T-helper 2 cell treated with Interferon-gamma antibody and Interleukin-4, amounts not matched to agents 5 μg/mL and 100 μg/mL, for 36 hours (primary cell): ENCODE data around the gene LARP6.
"Not testable (repeated sequence)": the region's sequence is repeated elsewhere in the genome, so short reads cannot be mapped to it uniquely, and the experiment has no call there.

ENCODE experiments used
- DNase-seq: peaks from one replicate; pipeline ENCODE4 v3.0.0; 2021; ENCODE audit warnings: low spot score
- H3K27ac Mint-ChIP-seq: one replicate; pipeline ENCODE4 v1.8.0; 2021; ENCODE audit warnings: mild to moderate bottlenecking, mixed read lengths
- H3K27me3 Mint-ChIP-seq: one replicate; pipeline ENCODE4 v1.8.0; 2021; ENCODE audit warnings: low read depth, mixed read lengths
- H3K36me3 Mint-ChIP-seq: one replicate; pipeline ENCODE4 v1.8.0; 2021; ENCODE audit warnings: low read depth, mixed read lengths
- H3K4me1 Mint-ChIP-seq: one replicate; pipeline ENCODE4 v1.8.0; 2021; ENCODE audit warnings: low read depth, mixed read lengths
- H3K4me3 Mint-ChIP-seq: one replicate; pipeline ENCODE4 v1.8.0; 2022; ENCODE audit warnings: mild to moderate bottlenecking, moderate library complexity, mixed read lengths
- H3K9me3 Mint-ChIP-seq: one replicate; pipeline ENCODE4 v1.8.0; 2021; ENCODE audit warnings: mixed read lengths

Gene LARP6

DNA sequence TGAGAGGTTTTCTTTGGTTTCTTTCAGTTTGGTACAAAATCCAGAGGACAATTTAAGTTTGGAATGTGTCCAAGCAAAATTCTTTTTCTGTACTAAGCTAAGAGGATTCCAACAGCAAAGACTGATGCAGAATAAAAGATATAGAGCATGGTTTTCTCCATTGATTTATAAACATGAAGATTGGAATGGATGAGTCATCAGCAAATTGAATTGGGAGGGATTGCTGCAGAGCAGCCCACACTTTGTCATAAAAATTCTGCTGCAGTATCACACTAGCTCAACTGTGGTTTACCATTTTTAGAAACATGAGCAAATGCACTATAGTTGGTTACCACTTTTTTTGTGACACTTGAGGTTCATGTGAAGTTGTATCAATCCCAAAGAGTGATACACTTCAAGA, 16.1 kb upstream of the LARP6 start:
- Mint-ChIP-seq H3K27ac (no peak overlapping the region), H3K27me3 (peaks cover 4% of the 10 kb centered on the region), H3K4me1 (no peaks in the 10 kb centered on the region), H3K36me3 (no peaks in the 10 kb centered on the region), H3K4me3 (no peak overlapping the region), H3K9me3 (no peaks in the 10 kb centered on the region)
- no peak for DNase-seq

DNA sequence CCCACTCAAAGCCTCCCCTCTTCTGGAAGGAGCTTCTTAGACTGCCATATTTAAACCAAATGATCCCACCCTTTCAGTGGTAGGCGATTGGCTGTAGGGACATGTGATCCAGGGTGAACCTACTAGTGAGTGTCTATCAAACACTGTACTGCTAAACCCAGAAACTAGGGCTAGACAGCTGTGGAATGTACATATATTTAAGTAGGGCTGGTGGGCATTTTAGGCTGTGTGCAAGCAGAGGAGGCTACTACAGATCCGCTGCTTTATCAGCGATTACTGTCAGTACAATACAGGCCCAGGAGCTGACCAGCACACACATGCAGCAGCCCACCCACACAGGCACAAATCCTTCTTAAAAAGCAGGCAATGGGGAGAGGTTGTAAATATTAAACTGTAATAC, 15.4 kb upstream of the LARP6 start:
- Mint-ChIP-seq H3K9me3 (no peaks in the 10 kb centered on the region), H3K27me3 (peaks cover 4% of the 10 kb centered on the region), H3K27ac (no peak overlapping the region), H3K4me3 (no peak overlapping the region), H3K36me3 (no peaks in the 10 kb centered on the region), H3K4me1 (no peaks in the 10 kb centered on the region)
- DNase-seq: no peak

DNA sequence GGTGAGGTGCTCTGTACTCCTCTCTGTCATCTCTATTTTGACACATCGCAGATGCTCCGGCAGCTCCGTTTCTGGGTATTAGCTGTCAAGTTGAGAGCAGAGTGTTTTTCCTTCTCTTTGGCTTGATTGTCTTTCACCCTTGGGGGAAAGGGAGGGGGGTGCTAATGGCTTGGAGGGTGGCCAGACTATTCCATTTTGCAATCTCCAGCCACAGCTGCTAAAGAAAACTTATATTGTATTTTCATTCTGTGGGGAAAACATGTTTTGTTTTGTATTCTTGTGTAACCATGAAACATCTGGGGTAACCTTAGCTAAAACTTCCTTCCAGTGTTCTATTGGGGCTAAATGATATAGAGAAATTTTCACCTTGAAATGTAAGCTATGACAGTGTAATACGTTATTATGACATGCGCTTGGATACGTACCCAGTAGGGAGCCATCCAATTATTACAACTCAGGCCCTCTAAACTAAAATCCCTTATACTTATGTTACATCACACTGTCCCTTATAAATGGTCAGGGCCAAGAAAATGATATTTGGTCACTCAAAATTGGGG, 14.0 kb upstream of the LARP6 start:
- no peaks in the 10 kb centered on the region for H3K36me3 Mint-ChIP-seq
- no peak for DNase-seq
- H3K9me3 Mint-ChIP-seq: no peaks in the 10 kb centered on the region
- no peaks in the 10 kb centered on the region for H3K27me3 Mint-ChIP-seq
- no peak overlapping the region for H3K27ac Mint-ChIP-seq
- no peak overlapping the region for H3K4me3 Mint-ChIP-seq
- H3K4me1 Mint-ChIP-seq: no peaks in the 10 kb centered on the region

DNA sequence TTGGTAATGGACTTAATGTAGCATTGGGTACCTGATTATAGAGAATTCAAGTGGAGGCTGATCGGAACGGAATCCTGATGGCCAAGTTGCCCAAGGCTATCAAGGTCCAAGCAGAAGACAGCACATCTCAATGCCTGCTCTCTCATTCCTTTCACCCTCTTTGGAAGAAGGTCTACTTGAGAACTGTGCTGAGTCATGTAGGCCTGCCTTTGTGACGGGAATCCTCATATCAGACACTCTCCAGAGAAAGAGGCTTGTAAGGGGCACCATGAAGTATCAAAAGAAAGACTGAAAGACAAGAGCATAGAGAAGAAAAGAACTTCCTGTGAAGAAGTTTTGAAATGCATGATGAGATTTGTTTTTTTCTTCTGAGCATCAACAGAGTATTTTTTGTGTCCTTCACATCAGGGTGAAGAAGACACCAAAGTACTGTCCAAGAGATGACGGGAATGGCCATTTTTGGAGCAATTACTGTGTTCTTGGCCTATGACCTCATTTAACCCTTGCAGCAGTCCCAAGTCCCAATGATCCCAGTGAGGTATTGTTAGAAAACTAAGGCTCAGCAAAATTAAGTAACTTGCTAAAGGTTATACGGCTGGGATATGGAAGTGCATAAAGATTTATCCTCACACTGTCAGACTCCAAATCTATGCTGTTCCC, 13.2 kb upstream of the LARP6 start:
- Mint-ChIP-seq H3K9me3 (no peaks in the 10 kb centered on the region), H3K36me3 (no peaks in the 10 kb centered on the region), H3K27me3 (no peaks in the 10 kb centered on the region), H3K4me1 (no peaks in the 10 kb centered on the region), H3K4me3 (no peak overlapping the region), H3K27ac (no peak overlapping the region)
- DNase-seq: no peak

DNA sequence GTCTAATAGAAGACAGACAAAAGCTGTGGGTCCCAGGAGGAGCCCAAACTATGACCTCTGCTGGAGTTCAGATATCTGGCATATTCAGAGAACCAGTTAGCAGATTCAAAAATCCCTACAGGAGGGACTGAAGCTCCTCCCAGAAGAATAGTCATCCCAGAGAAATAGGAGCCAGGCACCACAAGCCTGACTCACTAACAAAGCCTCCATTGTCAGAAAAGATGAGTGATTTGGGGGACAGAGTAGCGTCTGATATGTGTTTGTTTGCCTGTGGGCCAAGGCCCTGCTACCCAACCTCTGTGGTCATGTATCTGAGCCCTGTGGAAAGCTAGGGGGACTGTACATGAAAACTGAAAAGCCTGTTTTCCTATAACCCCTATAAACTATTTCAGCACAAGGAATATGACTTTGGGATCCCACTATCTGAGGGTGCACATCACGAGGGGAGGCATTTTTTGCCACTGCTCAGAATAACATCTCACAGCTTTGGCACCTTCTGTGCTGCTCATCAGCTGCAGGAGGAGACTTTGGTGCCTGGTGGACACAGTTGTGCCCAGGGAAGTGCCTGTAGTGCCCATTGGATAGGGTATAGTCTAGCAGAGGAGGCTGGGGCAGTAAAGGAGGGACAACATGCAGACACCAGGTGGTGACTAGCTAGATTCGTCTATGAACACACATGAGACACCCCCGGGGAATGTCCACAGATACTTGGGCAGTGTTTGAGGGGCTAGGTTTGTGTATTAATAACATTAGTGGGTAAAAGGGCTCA, 9.7 kb upstream of the LARP6 start:
- no peaks in the 10 kb centered on the region for H3K36me3 Mint-ChIP-seq
- H3K27me3 Mint-ChIP-seq: no peaks in the 10 kb centered on the region
- H3K4me1 Mint-ChIP-seq: no peaks in the 10 kb centered on the region
- DNase-seq: no peak
- H3K9me3 Mint-ChIP-seq: no peaks in the 10 kb centered on the region
- no peak overlapping the region for H3K27ac Mint-ChIP-seq
- no peak overlapping the region for H3K4me3 Mint-ChIP-seq

DNA sequence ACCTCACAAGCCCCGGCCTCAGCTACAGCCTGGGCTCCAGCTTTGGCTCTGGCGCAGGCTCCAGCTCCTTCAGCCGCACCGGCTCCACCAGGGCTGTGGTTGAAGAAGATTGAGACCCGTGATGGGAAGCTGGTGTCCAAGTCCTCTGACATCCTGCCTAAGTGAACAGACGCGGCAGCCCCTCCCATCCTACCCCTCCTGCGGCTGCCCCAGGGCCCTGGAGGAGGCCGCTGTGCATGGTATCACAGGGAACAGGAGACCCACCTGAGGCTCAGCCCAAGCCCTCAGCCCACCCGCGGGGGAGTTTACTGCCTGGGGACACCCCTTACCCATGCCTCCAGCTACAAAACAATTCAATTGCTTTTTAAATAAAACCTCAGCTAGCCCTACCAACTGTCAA, 6.0 kb upstream of the LARP6 start:
- no peak overlapping the region for H3K27ac Mint-ChIP-seq
- no peaks in the 10 kb centered on the region for H3K36me3 Mint-ChIP-seq
- H3K9me3 Mint-ChIP-seq: no peaks in the 10 kb centered on the region
- no peaks in the 10 kb centered on the region for H3K4me1 Mint-ChIP-seq
- H3K27me3 Mint-ChIP-seq: peaks cover 20% of the 10 kb centered on the region
- no peak for DNase-seq
- no peak overlapping the region for H3K4me3 Mint-ChIP-seq

DNA sequence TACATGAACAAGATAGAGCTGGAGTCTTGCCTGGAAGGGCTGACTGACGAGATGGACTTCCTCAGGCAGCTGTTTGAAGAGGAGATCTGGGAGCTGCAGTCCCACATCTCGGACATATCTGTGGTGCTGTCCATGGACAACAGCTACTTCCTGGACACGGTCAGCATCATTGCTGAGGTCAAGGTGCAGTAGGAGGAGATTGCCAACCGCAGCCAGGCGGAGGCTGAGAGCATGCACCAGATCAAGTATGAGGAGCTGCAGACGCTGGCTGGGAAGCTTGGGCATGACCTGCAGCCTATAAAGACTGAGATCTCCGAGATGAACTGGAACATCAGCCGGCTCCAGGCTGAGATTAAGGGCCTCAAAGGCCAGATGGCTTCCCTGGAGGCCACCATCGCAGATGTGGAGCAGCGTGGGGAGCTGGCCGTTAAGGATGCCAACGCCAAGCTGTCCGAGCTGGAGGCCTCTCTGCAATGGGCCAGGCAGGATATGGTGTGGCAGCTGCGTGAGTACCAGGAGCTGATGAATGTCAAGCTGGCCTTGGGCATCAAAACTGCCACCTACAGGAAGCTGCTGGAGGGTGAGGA, 5.5 kb upstream of the LARP6 start:
- no peak for DNase-seq
- no peak overlapping the region for H3K27ac Mint-ChIP-seq
- no peaks in the 10 kb centered on the region for H3K36me3 Mint-ChIP-seq
- H3K4me1 Mint-ChIP-seq: peaks cover 2% of the 10 kb centered on the region
- H3K27me3 Mint-ChIP-seq: peaks cover 26% of the 10 kb centered on the region
- no peaks in the 10 kb centered on the region for H3K9me3 Mint-ChIP-seq
- H3K4me3 Mint-ChIP-seq: no peak overlapping the region

DNA sequence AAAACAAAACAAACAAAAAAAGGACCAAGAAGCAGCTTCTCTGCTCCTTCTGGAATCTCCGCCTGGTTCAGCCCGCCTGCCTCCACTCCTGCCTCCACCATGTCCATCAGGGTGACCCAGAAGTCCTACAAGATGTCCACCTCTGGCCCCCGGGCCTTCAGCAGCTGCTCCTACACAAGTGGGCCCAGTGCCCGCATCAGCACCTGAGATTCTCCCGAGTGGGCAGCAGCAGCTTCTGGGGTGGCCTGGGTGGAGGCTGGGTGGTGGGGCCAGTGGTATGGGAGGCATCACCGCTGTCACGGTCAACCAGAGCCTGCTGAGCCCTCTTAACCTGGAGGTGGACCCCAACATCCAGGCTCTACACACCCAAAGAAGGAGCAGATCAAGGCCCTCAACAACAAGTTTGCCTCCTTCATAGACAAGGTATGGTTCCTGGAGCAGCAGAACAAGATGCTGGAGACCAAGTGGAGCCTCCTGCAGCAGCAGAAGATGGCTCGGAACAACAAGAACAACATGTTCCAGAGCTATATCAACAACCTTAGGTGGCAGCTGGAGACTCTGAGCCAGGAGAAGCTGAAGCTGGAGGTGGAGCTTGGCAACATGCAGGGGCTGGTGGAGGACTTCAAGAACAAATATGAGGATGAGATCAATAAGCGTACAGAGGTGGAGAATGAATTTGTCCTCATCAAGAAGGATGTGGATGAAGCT, 4.8 kb upstream of the LARP6 start:
- not testable (repeated sequence) for H3K36me3 Mint-ChIP-seq, H3K4me3 Mint-ChIP-seq, H3K4me1 Mint-ChIP-seq, DNase-seq, H3K27ac Mint-ChIP-seq, H3K9me3 Mint-ChIP-seq
- H3K27me3 Mint-ChIP-seq: peaks cover 29% of the 10 kb centered on the region

DNA sequence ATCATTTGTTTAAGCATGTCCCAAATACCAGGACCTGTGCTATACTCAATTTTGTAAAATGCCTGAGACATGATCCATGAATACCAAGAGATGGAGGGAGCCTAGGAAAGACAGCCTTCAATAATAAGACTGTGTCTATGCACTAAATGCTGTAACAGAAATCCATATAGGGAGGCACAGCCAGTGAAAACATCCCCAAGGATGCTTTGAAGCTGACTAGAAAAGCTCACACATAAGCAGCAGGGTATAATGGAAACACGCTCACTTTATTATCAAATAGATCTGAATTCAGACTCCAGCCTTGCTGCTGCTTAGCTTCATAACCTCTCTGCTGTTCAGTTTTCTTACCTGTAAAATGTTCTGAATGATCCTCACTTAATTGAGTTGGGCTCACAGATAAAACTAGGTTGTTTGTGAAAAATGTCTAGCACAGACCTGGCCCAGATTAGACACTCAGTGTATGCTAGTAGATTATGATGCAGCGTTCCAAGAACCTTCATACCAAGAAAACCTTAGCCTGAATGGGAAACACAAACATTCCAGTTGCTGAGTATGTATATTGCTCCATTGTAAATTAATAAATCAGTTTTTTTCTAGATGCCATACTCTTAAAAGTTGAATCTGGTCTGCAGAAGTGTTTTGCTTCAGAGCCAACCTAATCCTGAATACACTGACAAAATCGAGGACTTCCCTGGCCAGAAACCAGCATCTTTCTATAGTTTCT, 3.8 kb upstream of the LARP6 start:
- Mint-ChIP-seq H3K27ac (no peak overlapping the region), H3K4me3 (no peak overlapping the region), H3K27me3 (peaks cover 35% of the 10 kb centered on the region), H3K9me3 (no peaks in the 10 kb centered on the region), H3K36me3 (no peaks in the 10 kb centered on the region), H3K4me1 (peaks cover 3% of the 10 kb centered on the region)
- no peak for DNase-seq

DNA sequence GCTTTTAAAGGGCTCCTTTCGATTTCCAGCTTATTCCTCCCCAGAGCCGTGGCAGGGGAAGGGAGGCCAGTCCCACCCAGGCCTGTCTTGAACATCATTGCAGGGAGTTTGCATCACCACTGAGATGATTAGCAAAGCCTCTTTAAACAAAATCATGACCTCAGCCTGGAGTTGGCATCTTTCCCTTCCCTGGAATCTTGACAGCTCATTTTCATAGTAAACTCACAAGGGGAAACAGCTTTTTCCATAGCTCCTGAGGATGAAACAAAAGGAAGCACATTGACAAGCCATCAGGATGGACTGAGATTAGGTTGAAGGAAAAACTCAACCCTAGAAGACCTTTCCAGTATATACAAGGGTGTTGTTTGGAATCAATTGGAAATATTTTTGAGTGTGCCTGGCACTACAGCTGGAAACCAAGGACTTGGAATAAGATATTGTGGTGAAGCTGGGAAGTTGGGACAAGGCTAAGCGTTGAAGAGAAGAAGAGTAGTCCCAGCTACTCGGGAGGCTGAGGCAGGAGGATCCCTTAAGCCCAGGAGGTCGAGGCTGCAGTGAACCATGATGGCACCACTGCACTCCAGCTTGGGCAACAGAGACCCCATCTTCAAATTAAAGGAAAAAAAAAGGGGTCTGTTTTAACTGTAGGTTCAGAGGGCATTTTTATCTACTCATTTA, 3.1 kb upstream of the LARP6 start:
- peaks cover 42% of the 10 kb centered on the region for H3K27me3 Mint-ChIP-seq
- no peaks in the 10 kb centered on the region for H3K9me3 Mint-ChIP-seq
- H3K4me1 Mint-ChIP-seq: peaks cover 3% of the 10 kb centered on the region
- H3K4me3 Mint-ChIP-seq: no peak overlapping the region
- H3K36me3 Mint-ChIP-seq: no peaks in the 10 kb centered on the region
- DNase-seq: no peak
- no peak overlapping the region for H3K27ac Mint-ChIP-seq

DNA sequence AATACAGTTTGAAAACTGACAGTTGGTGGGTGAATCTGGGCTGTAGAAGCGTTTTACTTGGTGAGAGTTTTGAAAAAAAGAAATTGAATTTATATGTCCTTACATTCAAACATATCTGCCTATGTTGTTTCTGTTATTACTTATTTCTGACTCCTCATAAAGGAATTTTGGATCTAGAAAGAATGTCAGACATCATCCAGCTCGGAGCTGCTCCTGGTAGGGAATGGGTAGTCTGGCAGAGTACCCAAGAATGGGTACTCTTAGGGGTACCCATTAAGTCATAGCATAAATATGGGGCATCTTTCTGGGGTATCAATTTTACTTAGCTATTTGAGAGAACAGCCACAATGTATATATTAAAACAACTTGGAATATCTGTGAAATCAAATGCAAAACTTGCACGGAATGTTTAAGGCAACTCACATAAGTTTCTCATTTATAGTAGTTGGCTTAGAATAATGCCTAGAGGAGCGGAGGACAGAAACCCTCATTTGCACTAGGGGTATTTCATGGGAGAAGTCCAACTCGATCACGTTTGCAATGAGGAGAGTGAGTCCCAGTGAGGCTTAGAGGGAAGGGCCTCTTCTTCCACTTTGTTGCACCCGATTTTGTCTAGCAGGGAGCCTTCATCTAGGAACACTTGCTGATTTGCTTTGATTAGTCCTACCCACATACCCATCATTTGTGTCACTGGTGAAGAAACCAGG, 2.4 kb upstream of the LARP6 start:
- H3K9me3 Mint-ChIP-seq: no peaks in the 10 kb centered on the region
- no peaks in the 10 kb centered on the region for H3K36me3 Mint-ChIP-seq
- DNase-seq: no peak
- H3K27ac Mint-ChIP-seq: no peak overlapping the region
- peaks cover 3% of the 10 kb centered on the region for H3K4me1 Mint-ChIP-seq
- H3K4me3 Mint-ChIP-seq: no peak overlapping the region
- H3K27me3 Mint-ChIP-seq: peaks cover 49% of the 10 kb centered on the region

DNA sequence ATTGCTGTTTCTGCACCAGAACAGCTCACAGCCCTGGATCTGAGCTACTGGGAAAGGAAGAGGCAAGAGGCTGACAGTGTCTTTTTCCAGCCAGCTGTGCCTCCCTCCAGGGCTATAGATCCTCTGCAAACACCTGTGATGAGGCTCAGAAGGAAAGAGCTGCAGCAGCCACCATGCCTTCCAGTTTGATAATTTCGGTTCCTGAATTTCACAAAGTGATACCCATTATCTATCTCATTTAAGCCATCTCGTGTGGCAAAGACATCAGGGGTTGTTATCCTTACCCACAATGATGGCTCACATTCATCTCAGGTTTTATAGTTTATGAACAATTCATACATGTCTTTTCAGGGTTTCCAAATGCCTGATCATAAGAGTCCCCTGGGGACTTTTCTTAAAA, 1.8 kb upstream of the LARP6 start:
- Mint-ChIP-seq H3K36me3 (no peaks in the 10 kb centered on the region), H3K9me3 (no peaks in the 10 kb centered on the region), H3K27me3 (peaks cover 55% of the 10 kb centered on the region)

DNA sequence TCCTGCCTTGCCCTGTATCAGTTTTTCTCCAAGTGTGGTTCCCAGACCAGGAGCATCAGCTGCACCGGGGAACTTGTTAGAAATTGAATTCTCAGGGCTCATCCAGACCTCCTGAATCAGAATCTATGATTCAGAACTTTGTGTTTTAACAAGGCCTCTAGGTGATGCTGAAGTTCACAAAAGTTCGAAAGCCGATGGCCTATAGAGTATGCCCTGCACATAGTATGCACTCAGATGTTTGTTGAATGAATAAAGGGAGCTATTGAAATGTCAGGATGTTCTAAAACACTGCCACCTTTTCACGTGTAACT, 664 bp upstream of the LARP6 start:
- peaks cover 3% of the 10 kb centered on the region for H3K4me1 Mint-ChIP-seq
- H3K9me3 Mint-ChIP-seq: no peaks in the 10 kb centered on the region
- peaks cover 65% of the 10 kb centered on the region for H3K27me3 Mint-ChIP-seq
- no peak for DNase-seq
- H3K27ac Mint-ChIP-seq: no peak overlapping the region
- H3K36me3 Mint-ChIP-seq: no peaks in the 10 kb centered on the region
- H3K4me3 Mint-ChIP-seq: peak overlapping the region; percentile 77

More for the DNA sequence above, 1.8 kb upstream of the LARP6 start:
- Mint-ChIP-seq H3K4me3 (no peak overlapping the region), H3K27ac (no peak overlapping the region), H3K4me1 (peaks cover 3% of the 10 kb centered on the region)
- no peak for DNase-seq
